G401 (cell line): ENCODE measurements around the gene ENG. TPM values are rescaled to one million over a fixed set of nuclear protein-coding genes. Genes with fewer than 3 reads are reported as not detected.
A peak's percentile ranks its signal among the peaks of the same experiment; 100 is the strongest.

Experiments
- DNase-seq: peaks from one replicate; pipeline ENCODE4 v3.0.0-alpha.2; 2015; ENCODE audit warnings: low spot score
- in situ Hi-C: cut with HindIII; loops from 2 replicates; pipeline ENCODE4 v1.10.0; 2016; ENCODE audit warnings: low sequenced_read_pairs, mixed read lengths
- total RNA-seq: library from RNA; depleted of rRNA; stranded (reverse); fragments of >200 nt; shearing (Covaris generic); gene quantifications from 2 replicates; pipeline ENCODE4 v1.2.3, GENCODE V29; 2014

Gene ENG
- total RNA-seq, 1 experiment from 2014 or later, result 2.6 TPM

- in situ Hi-C loops, result no loop called here
These were observed 13.2 kb upstream of the ENG start for GRCh38 chr9:127867356-127868277.

DNA sequence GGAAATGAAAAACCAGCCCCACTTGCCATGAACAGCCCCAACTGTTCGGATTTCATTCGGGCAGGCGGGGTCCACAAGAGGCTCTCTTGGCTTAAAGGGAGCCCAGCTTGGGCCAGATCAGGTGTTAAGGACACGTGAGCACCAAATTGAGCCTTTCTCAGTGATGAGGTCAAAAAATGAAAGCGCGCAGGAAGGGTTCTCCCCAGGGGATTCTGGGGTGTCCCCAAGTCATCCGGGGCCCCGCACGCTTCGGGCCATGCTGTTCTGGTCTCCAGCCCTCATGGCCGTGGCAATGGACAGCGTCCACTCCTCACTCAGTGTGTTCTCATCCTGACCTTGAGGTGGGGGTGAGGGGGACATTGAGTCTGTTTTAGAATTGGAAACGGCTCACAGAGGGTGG lies 12.1 kb upstream of the ENG start:
- no peak for DNase-seq
- in situ Hi-C loops, result no loop called here

More at GRCh38 chr9:127867356-127868277, 13.2 kb upstream of the ENG start:
- peak; percentile 52 for DNase-seq

DNA sequence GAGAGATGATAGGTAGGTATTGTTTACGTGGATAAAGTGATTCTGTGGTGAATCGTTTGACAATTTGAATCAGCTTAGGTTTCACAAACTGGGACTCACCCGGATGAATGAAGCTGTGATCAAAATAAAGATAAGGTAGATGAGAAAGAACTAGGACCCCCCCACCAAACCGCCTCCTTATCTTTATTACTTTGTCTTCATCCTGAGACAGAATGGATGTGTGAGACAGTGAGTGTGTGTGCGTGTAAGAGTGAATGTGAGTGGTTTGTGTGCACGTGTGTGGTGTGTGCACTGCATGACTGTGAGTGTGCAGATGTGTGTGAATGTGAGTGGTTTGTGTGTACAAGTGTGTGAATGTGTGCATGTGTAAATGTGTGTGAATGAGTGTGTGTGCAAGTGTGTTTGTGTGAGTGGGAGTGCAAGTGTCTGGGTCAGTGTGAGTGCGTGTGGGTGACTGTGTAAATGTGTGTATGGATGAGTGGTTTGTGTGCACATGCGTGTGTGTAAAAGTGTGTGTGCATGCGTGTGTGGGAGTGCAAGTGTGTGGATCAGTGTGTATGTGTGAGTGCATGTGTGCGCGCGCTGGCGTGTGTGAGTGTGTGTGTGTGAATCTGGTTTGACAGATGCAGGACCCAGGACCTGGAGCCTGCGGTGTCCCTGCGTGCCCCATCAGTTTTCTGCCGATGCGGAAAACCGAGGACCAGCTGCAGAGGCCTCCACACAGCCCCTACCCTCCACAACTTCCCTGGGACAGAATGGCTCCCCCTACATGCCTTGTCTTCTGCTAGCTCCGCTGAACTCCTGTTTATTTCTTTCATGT lies 11.4 kb upstream of the ENG start:
- DNase-seq, result no peak
- in situ Hi-C loops, result no loop called here

- in situ Hi-C loops, result no loop called here
These were observed 8.7 kb upstream of the ENG start for GRCh38 chr9:127863191-127863621.

GRCh38 chr9:127862075-127863011 lies 7.9 kb upstream of the ENG start:
- no peak for DNase-seq
- in situ Hi-C loops, result no loop called here

More at GRCh38 chr9:127863191-127863621, 8.7 kb upstream of the ENG start:
- DNase-seq, result no peak

GRCh38 chr9:127860779-127861178 lies 6.3 kb upstream of the ENG start:
- no peak for DNase-seq

GRCh38 chr9:127860260-127860659 lies 5.8 kb upstream of the ENG start:
- in situ Hi-C loops, result no loop called here
- no peak for DNase-seq

More at GRCh38 chr9:127860779-127861178, 6.3 kb upstream of the ENG start:
- in situ Hi-C loops, result no loop called here

GRCh38 chr9:127858041-127858512 lies 3.6 kb upstream of the ENG start:
- DNase-seq, result no peak
- in situ Hi-C loops, result no loop called here

- in situ Hi-C loops, result no loop called here
- DNase-seq, result no peak
These were observed 2.8 kb upstream of the ENG start for GRCh38 chr9:127857278-127857677.

DNA sequence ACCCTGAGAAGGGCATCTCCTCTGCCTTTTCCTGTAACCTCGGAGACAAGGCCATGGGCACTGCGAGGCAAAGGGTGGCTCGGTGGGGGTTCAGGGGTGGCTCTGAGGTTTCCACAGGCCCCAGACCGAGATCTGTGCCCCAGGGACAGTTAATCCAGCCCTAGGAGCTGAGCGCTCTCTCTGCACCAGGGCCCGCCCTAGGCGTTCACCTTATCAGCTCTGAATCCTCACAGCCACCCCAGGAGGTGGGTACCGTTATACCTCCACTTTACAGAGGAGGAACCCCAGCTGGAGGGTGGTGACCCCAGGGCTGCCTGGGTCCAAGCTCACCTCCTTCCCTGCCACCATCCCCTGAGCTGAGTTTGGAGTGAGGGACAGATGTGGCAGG lies 2.3 kb upstream of the ENG start:
- no peak for DNase-seq
- in situ Hi-C loops, result no loop called here

- no peak for DNase-seq
- in situ Hi-C loops, result no loop called here
These were observed 1.8 kb upstream of the ENG start for GRCh38 chr9:127856094-127856728.

GRCh38 chr9:127855522-127855921 lies 1.1 kb upstream of the ENG start:
- in situ Hi-C loops, result no loop called here
- DNase-seq, result no peak

GRCh38 chr9:127854960-127855359 lies 502 bp upstream of the ENG start:
- in situ Hi-C loops, result no loop called here
- no peak for DNase-seq

DNA sequence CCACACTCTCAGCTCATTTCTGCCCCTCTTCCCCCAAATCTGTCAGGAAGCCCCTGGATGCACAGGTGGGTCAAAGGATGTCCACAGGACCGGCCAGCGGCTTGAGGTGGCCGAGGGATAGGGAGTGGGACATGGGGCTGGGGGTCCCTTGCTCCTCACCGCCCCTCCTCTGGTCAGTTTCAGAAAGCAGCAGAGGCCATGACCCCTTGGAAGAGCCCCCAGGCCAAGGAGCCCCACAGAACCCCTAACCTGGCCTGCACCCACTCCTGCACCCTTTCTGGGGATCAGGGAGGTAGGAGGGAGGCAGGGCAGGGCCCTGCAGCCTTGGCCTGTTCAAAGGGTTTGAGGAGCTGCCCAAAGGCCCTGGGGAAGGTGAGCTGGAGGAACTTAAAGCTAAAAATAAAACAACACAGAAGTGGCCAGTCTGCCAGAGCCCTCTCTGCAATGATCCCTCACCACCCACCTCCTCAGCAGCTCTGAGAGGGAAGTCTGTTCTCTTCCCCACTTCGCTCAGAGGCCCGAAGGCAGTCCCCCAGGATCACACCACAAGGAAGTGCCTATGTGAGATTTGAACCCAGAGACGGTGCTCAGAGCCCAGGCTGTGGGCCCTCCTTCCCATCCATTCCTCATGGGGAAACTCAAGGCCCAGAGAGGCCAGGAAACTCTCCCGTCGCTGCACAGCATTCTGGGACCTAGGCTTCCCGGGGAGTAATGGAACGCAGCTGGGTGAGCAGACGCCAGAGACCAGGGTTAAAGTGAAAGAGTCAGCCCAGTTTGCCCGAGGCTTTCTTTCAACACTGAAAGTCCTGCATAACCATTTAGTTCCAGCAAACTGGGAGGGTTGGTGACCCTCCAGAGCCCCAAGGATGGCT lies 910 bp downstream of the ENG start:
- DNase-seq, result no peak
- in situ Hi-C loops, result no loop called here

DNA sequence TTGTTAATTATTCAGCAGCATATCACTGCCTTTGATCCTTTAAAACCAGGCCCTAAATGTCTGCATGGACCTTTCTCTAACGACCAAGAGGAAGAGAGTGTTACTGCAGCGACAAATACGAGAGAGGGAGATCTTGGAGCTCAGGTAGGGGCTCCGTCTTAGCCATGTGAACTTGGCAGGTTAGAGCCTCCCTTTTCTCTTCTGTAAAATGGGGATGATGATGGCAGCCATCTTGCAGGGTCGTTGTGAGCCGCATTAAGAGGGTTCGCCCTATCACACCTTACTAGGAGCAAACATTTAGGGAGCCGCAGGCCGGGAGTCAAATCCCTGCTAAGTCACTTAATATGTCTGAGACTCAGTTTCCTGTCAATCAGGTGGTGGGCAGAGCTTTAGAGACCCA lies 1.6 kb downstream of the ENG start:
- DNase-seq, result no peak
- in situ Hi-C loops, result no loop called here

DNA sequence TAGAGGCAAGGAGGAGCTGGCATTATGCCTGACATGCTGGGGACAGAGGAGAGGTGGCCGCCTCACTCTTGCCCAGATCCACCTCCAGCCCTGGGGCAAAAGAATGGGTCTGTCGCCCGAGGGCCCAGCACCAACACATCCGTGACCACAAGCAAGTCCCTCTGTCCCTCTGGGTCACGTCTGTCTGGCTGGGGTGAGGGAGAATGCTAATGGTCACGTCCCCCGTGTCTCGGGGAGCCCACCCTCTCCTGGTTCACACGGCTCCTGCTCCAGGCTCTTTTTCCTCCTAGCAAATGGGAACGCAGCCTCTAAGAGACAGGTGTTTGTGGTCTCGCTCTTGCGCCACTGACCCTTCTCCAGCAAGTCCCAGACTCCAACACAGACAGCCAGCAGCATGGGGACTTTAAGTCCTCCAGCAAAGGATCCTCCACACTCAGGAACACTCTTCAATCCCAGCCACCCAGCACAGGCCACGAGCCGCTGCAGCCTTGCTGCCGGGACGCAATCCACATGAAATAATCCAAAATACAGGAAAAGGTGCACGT lies 4.1 kb downstream of the ENG start:
- in situ Hi-C loops, result no loop called here
- no peak for DNase-seq

- no peak for DNase-seq
- in situ Hi-C loops, result no loop called here
These were observed 5.5 kb downstream of the ENG start for GRCh38 chr9:127848756-127849504.
